ENCODE results near the gene S1PR5. TPM values are rescaled to one million over a fixed set of nuclear protein-coding genes. Genes with fewer than 3 reads are reported as not detected.

S1PR5 gene
- total and polyA plus RNA-seq, 10 of the 15 experiments (the other 5 are each of a cell fraction or from before 2014, with no cell fraction given): 0.04 TPM; not detected in 9

- TF ChIP-seq, protein P1, sequence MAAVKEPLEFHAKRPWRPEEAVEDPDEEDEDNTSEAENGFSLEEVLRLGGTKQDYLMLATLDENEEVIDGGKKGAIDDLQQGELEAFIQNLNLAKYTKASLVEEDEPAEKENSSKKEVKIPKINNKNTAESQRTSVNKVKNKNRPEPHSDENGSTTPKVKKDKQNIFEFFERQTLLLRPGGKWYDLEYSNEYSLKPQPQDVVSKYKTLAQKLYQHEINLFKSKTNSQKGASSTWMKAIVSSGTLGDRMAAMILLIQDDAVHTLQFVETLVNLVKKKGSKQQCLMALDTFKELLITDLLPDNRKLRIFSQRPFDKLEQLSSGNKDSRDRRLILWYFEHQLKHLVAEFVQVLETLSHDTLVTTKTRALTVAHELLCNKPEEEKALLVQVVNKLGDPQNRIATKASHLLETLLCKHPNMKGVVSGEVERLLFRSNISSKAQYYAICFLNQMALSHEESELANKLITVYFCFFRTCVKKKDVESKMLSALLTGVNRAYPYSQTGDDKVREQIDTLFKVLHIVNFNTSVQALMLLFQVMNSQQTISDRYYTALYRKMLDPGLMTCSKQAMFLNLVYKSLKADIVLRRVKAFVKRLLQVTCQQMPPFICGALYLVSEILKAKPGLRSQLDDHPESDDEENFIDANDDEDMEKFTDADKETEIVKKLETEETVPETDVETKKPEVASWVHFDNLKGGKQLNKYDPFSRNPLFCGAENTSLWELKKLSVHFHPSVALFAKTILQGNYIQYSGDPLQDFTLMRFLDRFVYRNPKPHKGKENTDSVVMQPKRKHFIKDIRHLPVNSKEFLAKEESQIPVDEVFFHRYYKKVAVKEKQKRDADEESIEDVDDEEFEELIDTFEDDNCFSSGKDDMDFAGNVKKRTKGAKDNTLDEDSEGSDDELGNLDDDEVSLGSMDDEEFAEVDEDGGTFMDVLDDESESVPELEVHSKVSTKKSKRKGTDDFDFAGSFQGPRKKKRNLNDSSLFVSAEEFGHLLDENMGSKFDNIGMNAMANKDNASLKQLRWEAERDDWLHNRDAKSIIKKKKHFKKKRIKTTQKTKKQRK (IDR thresholded peaks at IDR 0.05; ENCODE audit: low read depth, low read length): no peak
- TF ChIP-seq HCFC1 (IDR thresholded peaks at IDR 0.05; ENCODE audit: low read length): peak; percentile 21
- no peak for TF ChIP-seq SMAD5 (IDR thresholded peaks at IDR 0.05; ENCODE audit: low read depth)
- TF ChIP-seq BCL11A (IDR thresholded peaks at IDR 0.05; ENCODE audit: low read depth, low read length): no peak
- TF ChIP-seq RELA (IDR thresholded peaks at IDR 0.05; ENCODE audit: borderline replicate concordance, partially characterized antibody): no peak
- TF ChIP-seq WRNIP1 (IDR thresholded peaks at IDR 0.05; ENCODE audit: borderline replicate concordance, low read depth, low read length): no peak
- TF ChIP-seq, protein P2, sequence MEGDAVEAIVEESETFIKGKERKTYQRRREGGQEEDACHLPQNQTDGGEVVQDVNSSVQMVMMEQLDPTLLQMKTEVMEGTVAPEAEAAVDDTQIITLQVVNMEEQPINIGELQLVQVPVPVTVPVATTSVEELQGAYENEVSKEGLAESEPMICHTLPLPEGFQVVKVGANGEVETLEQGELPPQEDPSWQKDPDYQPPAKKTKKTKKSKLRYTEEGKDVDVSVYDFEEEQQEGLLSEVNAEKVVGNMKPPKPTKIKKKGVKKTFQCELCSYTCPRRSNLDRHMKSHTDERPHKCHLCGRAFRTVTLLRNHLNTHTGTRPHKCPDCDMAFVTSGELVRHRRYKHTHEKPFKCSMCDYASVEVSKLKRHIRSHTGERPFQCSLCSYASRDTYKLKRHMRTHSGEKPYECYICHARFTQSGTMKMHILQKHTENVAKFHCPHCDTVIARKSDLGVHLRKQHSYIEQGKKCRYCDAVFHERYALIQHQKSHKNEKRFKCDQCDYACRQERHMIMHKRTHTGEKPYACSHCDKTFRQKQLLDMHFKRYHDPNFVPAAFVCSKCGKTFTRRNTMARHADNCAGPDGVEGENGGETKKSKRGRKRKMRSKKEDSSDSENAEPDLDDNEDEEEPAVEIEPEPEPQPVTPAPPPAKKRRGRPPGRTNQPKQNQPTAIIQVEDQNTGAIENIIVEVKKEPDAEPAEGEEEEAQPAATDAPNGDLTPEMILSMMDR (IDR thresholded peaks at IDR 0.05 in 2 of 3, conservative IDR thresholded peaks at IDR 0.05 in 1 of 3; ENCODE audit: control insufficient read depth in 2 of 3, extremely low read depth in 1 of 3, insufficient read depth in 1 of 3, low read depth in 3 of 3, low read length in 3 of 3): no peak
- TF ChIP-seq FOXM1 (IDR thresholded peaks at IDR 0.05; ENCODE audit: low read depth, low read length): no peak
- no peak for TF ChIP-seq MEF2A (IDR thresholded peaks at IDR 0.05; ENCODE audit: insufficient read depth, low read depth, low read length)
- TF ChIP-seq MEF2B (IDR thresholded peaks at IDR 0.05; ENCODE audit: partially characterized antibody, poor library complexity, severe bottlenecking): no peak
- 0 out of 2 replicates have a peak, but pooled peaks have one; percentile 5 for TF ChIP-seq RCOR1 (conservative IDR thresholded peaks at IDR 0.05; ENCODE audit: low read depth, low read length)
- no peak for TF ChIP-seq HDAC2 (IDR thresholded peaks at IDR 0.05)
- no peak for TF ChIP-seq CEBPB (IDR thresholded peaks at IDR 0.05; ENCODE audit: borderline replicate concordance in 1 of 2, low read depth in 2 of 2, low read length in 2 of 2)
- TF ChIP-seq, protein P3, sequence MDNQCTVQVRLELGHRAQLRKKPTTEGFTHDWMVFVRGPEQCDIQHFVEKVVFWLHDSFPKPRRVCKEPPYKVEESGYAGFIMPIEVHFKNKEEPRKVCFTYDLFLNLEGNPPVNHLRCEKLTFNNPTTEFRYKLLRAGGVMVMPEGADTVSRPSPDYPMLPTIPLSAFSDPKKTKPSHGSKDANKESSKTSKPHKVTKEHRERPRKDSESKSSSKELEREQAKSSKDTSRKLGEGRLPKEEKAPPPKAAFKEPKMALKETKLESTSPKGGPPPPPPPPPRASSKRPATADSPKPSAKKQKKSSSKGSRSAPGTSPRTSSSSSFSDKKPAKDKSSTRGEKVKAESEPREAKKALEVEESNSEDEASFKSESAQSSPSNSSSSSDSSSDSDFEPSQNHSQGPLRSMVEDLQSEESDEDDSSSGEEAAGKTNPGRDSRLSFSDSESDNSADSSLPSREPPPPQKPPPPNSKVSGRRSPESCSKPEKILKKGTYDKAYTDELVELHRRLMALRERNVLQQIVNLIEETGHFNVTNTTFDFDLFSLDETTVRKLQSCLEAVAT (IDR thresholded peaks at IDR 0.05): peak; percentile 73
- no peak; the same call in 1 of the 2 replicates for TF ChIP-seq LARP7 (IDR thresholded peaks at IDR 0.05)
- no peak for TF ChIP-seq SRF (IDR thresholded peaks at IDR 0.05; ENCODE audit: low read depth in 2 of 2, low read length in 2 of 2)
- TF ChIP-seq POU2F2 (IDR thresholded peaks at IDR 0.05; ENCODE audit: borderline replicate concordance, low read depth, low read length): 0 out of 3 replicates have a peak, but pooled peaks have one; percentile 56
- TF ChIP-seq NFXL1 (IDR thresholded peaks at IDR 0.05; ENCODE audit: borderline replicate concordance): no peak
- TF ChIP-seq MTA3 (IDR thresholded peaks at IDR 0.05; ENCODE audit: borderline replicate concordance, low read length): no peak
- TF ChIP-seq EGR1 (IDR thresholded peaks at IDR 0.05; ENCODE audit: borderline replicate concordance in 1 of 2, low read depth in 2 of 2, low read length in 2 of 2): no peak
- TF ChIP-seq ZBED1 (IDR thresholded peaks at IDR 0.05; ENCODE audit: borderline replicate concordance): no peak
- no peak for TF ChIP-seq SIN3A (IDR thresholded peaks at IDR 0.05; ENCODE audit: low read depth, low read length)
These were observed 49.6 kb upstream of the S1PR5 start (continued) for GRCh38 chr19:10566658-10567410.

Measured in GM12878 (cell line).